HEK293T (cell line): ENCODE data around the gene MRAP2.

Experiments used
- CTCF ChIA-PET: fragments of 350-600 bp; formaldehyde crosslinking; extraction: SDS; loops from one replicate; lab custom pipeline; 2021; ENCODE audit warnings: antibody characterized with exemption, inconsistent platforms; lab: Yijun Ruan, JAX
- POLR2A ChIA-PET: fragments of 350-600 bp; formaldehyde crosslinking; extraction: SDS; loops from one replicate; lab custom pipeline; 2020; ENCODE audit warnings: antibody characterized with exemption, inconsistent platforms; lab: Yijun Ruan, JAX
- DNase-seq: peaks from one replicate; pipeline ENCODE4 v3.0.0; 2012; ENCODE audit warnings: mixed read lengths; ENCODE audit errors: extremely low spot score
- ARNT ChIP-seq: fragments of 450-650 bp; IDR thresholded peaks from 2 replicates; pipeline ENCODE4 v1.6.1; 2017; ENCODE audit warnings: mild to moderate bottlenecking
- BHLHE40 ChIP-seq: fragments of 450-650 bp; IDR thresholded peaks from 2 replicates; pipeline ENCODE4 v1.6.1; 2016; ENCODE audit warnings: mild to moderate bottlenecking, moderate library complexity, borderline replicate concordance
- CTBP1 ChIP-seq: fragments of 450-650 bp; IDR thresholded peaks from 2 replicates; pipeline ENCODE4 v1.6.1; 2016; ENCODE audit warnings: borderline replicate concordance
- ELF4 ChIP-seq: fragments of 450-650 bp; IDR thresholded peaks from 2 replicates; pipeline ENCODE4 v1.6.1; 2017; ENCODE audit warnings: antibody characterized with exemption
- FOXA1 ChIP-seq: fragments of 450-650 bp; IDR thresholded peaks from 2 replicates; pipeline ENCODE4 v1.6.1; 2016; ENCODE audit warnings: mild to moderate bottlenecking
- FOXK2 ChIP-seq: fragments of 450-650 bp; IDR thresholded peaks from 2 replicates; pipeline ENCODE4 v1.6.1; 2016; ENCODE audit warnings: mild to moderate bottlenecking
- FOXM1 ChIP-seq: fragments of 450-650 bp; IDR thresholded peaks from 2 replicates; pipeline ENCODE4 v1.6.1; 2017; ENCODE audit warnings: mild to moderate bottlenecking, borderline replicate concordance
- HDGF ChIP-seq: fragments of 450-650 bp; IDR thresholded peaks from 2 replicates; pipeline ENCODE4 v1.6.1; 2017; ENCODE audit warnings: antibody characterized with exemption, borderline replicate concordance
- L3MBTL2 ChIP-seq: fragments of 450-650 bp; conservative IDR thresholded peaks from 2 replicates; pipeline ENCODE4 v1.6.1; 2016; ENCODE audit warnings: mild to moderate bottlenecking
- LEF1 ChIP-seq: fragments of 450-650 bp; IDR thresholded peaks from 2 replicates; pipeline ENCODE4 v1.6.1; 2017; ENCODE audit warnings: mild to moderate bottlenecking, borderline replicate concordance
- SP1 ChIP-seq: fragments of 450-650 bp; IDR thresholded peaks from 2 replicates; pipeline ENCODE4 v1.6.1; 2017
- SUZ12 ChIP-seq: fragments of 450-650 bp; IDR thresholded peaks from 2 replicates; pipeline ENCODE4 v1.6.1; 2016; ENCODE audit warnings: mild to moderate bottlenecking
- TARDBP ChIP-seq: fragments of 450-650 bp; IDR thresholded peaks from 2 replicates; pipeline ENCODE4 v1.6.1; 2016
- TF ChIP-seq, protein P1 (sequence below): fragments of 450-650 bp; IDR thresholded peaks from 2 replicates; pipeline ENCODE4 v1.6.1; 2016

The MRAP2 gene

DNA sequence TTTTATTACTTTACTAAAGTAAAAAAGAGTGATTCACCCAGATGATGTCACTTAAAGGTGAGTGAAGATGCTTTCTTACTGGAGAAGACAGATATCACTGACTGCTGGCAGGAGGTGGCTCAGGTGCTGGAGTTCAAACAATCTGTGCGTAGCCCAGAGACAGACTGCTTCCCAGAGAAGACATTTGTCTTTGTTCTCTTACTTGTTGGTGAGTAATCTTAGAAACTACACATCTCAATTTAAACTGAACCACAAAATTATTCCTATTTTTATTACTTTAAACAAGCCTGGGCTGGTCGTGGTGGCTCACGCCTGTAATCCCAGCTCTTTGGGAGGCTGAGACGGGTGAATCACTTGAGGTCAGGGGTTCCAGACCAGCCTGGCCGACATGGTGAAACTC, 101.7 kb downstream of the MRAP2 start:
- ChIA-PET CTCF (no interaction called here), POLR2A (no interaction called here)
- DNase-seq = no peak
- no peak for TF ChIP-seq ARNT
- TF ChIP-seq CTBP1 = no peak
- TF ChIP-seq, protein P1, sequence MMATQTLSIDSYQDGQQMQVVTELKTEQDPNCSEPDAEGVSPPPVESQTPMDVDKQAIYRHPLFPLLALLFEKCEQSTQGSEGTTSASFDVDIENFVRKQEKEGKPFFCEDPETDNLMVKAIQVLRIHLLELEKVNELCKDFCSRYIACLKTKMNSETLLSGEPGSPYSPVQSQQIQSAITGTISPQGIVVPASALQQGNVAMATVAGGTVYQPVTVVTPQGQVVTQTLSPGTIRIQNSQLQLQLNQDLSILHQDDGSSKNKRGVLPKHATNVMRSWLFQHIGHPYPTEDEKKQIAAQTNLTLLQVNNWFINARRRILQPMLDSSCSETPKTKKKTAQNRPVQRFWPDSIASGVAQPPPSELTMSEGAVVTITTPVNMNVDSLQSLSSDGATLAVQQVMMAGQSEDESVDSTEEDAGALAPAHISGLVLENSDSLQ = no peak
- no peak for TF ChIP-seq TARDBP

DNA sequence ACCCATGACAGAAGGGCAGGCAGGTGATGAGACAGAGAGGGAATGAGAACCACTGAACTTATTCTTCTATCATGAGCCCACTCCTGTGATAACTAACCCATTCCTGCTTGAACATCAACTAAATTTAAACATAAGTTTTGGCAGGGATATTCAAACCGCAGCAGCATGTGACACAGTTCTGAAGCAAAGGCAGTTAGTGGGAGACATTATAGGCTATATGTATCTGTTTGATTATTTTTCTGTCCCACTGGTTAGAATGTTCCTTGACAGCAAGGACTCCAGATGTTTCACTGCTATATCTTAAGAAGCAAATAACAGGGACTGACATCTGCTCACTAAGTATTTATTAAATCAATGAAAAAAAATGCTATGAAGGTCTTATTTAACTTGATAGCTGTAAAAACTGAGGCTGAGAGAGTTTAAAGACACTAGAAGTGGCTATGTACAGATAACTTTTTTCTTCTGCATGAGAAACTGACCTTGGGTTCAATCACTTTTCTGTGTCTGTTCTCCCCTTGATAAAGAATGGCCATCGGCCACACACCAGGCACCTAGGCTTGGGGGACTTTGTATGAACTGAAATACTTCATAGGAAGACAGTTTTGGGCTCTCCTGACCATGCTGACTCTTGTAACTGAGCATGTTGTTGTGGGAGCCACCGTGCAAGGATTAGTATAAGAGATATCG, 102.9 kb downstream of the MRAP2 start:
- CTCF ChIA-PET = no interaction called here
- POLR2A ChIA-PET = no interaction called here
- TF ChIP-seq FOXM1 = no peak
- no peak for DNase-seq

- TF ChIP-seq TARDBP (no peak), FOXA1 (no peak), L3MBTL2 (no peak), SP1 (no peak), BHLHE40 (no peak), FOXK2 (no peak), LEF1 (no peak)
- TF ChIP-seq, protein P1 = no peak
- CTCF ChIA-PET = no interaction called here
- POLR2A ChIA-PET = no interaction called here
- no peak for DNase-seq
Measured at GRCh38 chr6:84137051-84137375, 103.4 kb downstream of the MRAP2 start.

DNA sequence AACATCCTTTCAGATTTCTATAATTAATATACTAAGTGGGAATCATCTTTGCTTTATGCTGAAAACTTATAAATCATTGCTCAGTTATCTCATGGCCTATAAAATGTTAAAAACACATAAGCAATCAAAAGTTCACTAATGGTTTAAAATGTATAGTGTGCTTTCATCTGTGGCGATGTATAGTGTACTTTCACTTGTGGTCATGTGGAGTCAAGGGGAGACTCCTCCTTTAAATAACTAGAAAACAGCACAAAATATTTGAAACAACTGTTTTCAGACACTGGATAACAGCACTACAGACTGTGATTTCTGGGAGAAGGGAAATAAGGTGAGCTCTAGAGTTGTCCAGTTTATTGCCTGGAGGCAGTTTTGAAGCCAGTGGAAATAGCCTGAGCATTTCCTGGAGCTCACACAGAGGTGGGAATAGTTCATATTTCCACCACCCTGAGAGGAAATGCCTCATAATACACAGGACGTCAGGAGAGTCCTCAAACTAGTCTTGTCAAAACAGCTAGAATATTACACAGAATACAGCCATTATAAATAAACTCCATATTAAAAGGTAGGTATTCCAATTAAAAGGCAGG, 104.5 kb downstream of the MRAP2 start:
- ChIA-PET POLR2A (interaction anchor here (0.5 kb wide), 1 partner anchor 104 kb away, joined by 3 read pairs; no protein-coding TSS in a partner anchor), CTCF (no interaction called here)
- no peak for TF ChIP-seq SP1
- TF ChIP-seq ARNT = no peak
- no peak for TF ChIP-seq FOXM1
- no peak for TF ChIP-seq HDGF
- TF ChIP-seq ELF4 = no peak
- no peak for TF ChIP-seq BHLHE40
- DNase-seq = no peak

- DNase-seq = no peak
- TF ChIP-seq SUZ12 (no peak), CTBP1 (no peak), FOXA1 (no peak), BHLHE40 (no peak), HDGF (no peak), ARNT (no peak), FOXM1 (no peak)
- POLR2A ChIA-PET = no interaction called here
- CTCF ChIA-PET = no interaction called here
Measured at GRCh38 chr6:84139311-84139710, 105.7 kb downstream of the MRAP2 start.
